CD4-positive, alpha-beta T cell treated with Interleukin-15 for 4 hours (primary cell): ENCODE data around the gene HSD17B10.
"Not testable (repeated sequence)": the region's sequence is repeated elsewhere in the genome, so short reads cannot be mapped to it uniquely, and the experiment has no call there.

Experiments
- DNase-seq: peaks from one replicate; pipeline ENCODE4 v3.0.0-alpha.2; 2020; ENCODE audit warnings: low spot score

The HSD17B10 gene

DNA sequence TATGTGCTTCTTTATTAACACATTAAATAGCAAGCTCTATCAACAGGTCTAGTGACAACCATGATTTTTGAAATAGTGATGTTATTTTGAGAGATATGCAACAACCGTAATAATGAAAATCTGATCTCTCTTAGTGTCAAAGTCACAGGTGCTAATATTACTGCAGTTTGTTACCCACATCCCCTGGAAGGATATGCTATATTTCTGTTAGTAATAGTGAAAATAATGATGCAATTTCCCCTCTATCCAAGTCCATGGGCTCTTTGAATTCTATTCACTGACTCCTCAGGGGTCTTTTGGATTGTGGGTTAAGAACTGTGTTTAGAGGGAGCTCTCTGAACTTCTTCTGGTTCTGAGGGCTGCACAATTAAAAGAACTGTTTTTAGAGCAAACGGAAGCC, 3.0 kb upstream of the HSD17B10 start:
- DNase-seq = no peak

DNA sequence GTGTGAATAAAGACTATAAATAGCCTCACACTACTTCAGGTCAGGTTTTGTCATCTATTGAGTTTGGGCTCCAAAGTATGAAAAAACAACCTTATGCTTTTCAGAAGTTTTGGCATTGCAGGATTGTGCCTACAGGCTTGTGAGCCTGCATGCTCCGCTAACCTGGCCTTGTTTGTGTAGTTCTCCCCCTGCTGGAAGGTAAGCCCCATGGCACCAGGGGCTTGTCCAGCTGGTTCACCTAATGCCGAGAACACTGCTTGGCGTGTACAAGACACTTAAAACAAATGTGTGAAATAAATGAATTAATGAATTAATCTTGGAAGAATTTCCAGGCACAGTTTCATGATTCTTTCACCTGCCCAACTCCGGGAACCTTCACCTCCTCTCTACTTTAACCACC, 1.8 kb upstream of the HSD17B10 start:
- DNase-seq = peak; percentile 75

DNA sequence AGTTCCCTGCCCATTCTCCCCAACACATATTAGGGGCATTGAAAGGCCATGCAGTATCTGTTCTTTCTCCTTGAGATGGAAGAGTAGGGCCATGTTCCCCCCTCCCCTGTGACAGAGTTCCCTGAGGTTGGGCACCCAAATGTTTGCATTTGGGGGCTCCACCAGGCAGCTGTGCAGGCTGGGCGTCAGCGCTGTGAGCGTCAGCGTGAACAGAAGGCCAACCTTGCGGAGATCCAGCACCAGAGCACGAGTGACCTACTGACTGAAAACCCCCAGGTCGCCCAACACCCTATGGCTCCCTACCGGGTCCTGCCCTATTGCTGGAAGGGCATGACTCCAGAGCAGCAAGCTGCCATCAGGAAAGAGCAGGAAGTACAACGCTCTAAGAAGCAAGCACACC, 3.9 kb downstream of the HSD17B10 start:
- DNase-seq = no peak

DNA sequence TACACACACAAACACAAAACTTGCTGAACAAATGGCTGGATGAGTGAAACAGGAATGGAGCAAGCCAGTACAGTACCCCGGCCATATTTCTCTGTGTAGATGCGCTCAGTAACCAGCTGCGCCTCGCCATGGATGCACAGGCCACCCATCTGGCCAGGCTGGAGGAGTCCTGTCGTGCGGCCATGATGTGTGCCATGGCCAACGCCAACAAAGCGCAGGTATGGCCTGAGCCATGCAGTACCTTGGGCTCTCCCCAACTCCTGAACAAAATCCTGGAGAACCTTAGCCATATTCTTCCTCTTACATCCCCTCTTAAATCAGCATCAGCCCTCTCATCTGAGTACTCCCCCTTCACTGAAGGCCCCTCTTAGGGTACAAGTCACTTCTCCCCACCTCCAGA, 4.4 kb downstream of the HSD17B10 start:
- no peak for DNase-seq

DNA sequence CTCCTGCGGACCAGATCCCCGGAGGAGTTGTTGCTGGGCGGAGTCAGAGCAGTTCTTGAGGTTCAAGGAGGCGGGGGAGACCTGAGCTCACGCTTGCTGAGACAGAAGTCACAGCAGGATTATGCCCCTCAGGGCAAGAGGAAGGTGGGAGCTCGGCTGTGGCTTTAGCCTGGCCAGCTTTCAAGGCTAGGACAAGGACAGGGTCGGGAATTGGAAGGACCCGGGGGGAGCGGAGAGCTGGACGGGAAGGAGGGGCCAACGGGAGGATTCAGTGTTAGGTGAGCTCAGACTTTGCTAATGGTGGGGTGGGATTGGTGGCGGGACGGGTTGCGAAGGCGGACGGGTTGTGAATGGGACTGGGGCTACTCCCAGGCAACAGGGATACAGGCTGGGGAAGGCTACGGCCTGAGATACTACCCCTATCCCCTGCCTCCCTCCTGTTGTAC, 11.3 kb downstream of the HSD17B10 start, which contains the start of gene RIBC1:
RIBC1 (plus strand) TSS at position 13 of the 446 bp plus-strand sequence. CDS start 3,404 bp downstream, outside the sequence.
- no peak for DNase-seq

DNA sequence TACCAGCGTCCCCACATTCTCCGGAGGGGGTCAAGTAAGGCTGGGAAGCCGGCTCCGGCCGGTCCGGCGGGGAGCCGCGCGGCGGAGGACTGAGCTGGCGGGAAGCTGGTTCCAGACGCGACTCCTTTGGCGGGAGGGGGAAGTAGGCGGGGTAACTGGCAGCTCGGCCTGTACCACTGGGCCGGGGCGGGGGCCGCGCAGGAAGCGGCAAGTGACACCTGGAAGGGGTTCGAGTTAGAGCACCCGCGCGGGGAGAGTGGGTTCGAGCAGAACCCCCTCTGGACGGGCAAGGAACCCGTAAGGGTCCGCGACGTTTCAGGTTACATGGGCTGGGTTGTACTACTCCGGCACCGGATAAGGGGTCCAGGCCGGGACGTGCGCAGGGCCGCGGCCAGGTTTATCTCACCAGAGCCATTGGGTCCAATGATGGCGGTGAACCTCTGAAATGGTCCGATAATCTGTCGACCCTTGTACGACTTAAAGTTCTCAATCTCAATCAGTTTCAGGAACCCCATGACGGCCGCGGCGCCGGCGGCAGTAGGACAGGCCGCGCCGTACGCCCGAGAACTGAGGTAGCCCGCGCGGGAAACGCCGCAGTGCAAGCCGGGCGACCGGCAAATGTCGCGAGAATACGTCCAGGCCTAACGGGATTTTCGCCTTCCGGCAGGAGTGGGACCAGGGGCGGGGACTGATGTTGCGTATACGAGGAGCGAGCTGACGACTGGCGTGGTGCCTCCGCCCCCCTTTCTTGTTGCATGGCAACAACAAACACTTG, 11.9 kb downstream of the HSD17B10 start, which contains the start of gene SMC1A:
SMC1A (minus strand) TSS at position 569 of the 775 bp plus-strand sequence; CDS start at position 515, 54 bp downstream.
- DNase-seq = peak; percentile 97

DNA sequence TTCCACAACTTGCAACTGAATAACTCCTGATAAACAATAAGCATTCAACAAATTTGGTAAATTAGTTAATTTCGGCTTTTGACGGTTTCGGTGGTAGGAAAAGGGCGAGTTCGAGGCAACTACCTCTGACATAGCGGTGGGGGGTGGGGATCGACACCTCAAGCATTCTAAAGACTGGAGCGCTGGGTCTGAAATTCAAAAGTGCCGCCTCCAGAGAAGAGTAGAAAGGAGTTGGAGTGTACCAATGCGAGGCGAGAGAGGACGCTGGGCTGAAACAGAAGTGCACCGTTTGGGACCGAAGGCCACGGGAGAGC, 12.4 kb downstream of the HSD17B10 start:
- DNase-seq = no peak

DNA sequence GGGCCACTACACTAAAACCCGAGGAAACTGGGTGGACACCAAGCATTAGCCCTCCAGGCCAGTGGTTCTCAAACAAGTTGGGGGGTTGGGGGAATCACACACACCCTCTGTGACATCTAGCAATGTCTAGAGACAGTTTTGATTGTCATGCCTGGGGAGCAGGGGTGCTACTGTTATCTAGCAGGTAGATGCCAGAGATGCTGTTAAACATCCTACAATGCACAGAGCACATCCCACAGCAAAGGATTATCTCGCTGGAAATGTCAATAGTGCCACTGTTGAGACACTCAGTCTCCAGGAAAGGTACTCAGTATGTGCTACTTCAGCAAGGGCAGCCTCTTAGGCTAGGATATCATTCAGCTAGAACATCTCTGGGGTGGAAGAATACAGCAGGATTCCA, 13.0 kb downstream of the HSD17B10 start:
- no peak for DNase-seq

DNA sequence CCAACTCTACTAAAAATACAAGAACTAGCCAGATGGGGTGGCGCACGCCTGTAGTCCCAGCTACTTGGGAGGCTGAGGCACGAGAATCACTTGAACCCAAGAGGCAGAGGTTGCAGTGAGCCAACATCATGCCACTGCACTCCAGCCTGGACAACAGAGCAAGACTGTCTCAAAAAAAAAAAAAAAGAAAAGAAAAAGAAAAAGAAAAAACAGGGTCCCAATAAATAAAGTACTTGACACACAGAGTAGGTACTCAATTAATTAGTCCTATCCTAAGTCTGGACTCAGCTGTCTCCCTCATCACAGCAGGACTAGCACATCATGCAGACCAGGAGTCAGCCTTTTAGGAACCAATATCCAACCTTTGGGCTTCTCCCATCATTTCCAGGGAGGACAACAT, 13.8 kb downstream of the HSD17B10 start:
- DNase-seq = not testable (repeated sequence)

DNA sequence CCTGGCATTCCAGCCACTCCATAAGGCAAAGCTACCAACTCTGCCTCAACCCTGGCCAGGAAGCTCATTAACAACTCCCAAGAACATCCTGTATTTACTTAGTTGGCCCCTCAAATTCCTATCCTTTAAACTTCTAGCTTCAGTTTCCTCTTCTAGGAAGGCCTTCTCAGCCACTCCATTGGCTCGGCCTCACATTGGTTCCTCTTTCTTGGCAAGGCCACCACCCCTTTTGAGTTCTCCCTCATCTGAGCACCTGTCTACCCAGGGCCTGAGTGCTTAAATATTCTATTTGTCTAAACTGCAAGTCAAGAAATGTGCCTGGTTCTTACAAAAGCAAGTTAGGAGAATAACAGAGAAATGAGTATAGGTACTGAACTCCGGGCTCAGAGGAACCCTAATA, 21.7 kb downstream of the HSD17B10 start:
- no peak for DNase-seq

DNA sequence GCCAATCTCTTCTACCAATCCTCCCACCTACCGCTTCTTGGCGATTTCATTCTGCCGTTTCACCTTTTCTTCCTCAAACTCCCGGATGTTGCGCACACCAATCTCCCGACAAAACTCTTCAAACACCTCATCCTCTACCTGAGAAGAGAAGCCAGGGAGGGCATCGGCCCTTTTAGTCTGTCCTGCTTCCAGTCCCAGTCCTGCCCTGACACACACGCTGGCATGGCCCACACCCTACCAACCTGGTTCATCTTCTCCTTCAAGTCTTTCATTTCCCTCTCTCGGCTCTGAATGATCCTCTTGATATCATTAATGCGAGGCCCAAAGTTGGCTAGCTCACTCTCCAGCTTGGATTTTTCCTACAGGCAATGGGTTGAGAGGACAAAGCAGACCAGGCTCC, 30.6 kb downstream of the HSD17B10 start:
- no peak for DNase-seq

DNA sequence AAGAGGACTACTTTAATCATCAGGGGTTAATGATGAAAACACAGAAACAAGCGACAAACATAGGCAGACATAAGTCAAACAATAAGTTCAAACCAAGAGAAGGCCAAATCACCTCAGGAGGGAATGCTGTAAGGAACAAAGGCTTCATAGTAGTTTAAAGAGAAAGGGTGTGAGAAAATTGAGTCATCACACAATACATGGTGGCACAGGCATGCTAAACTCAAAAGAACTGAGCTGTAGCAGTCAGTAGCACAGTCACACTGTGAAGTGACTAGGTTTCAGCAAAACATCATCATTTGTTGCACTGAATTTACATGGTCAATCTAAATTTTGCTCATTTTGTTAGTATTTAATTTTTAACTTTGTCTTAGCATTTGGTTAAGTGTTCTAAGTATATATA, 36.0 kb downstream of the HSD17B10 start:
- no peak for DNase-seq

DNA sequence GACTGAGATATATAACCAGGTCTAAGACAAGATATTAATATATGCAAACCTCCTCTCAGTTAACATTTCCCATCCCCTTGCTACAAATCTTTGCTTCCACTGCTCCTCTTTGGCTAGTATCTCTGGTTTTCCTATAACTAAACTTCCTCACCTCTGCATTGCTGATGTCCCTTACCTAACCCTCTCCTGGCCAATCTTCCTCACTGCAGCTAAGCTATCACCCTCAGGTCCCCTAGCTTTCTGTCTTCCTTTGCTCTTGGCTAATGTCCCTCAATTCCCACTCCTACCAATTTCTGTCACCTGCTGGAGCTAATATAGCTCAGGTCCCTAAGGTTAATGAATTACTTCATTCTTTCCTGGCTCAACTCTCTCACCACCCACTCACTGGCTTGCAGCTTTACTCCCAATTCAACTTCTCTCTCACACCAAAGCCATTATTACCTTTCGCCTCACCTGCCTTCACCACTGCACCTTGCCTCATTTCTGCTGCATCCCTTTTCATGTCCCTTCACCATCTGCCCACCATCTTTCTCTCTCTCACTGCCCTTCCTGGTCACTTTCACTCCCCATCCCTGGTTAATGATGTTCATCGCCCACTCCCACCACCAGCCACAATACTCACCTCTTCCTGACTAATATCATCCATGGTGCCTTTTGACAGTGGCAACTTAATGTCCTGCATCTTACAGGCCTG, 38.4 kb downstream of the HSD17B10 start:
- no peak for DNase-seq

DNA sequence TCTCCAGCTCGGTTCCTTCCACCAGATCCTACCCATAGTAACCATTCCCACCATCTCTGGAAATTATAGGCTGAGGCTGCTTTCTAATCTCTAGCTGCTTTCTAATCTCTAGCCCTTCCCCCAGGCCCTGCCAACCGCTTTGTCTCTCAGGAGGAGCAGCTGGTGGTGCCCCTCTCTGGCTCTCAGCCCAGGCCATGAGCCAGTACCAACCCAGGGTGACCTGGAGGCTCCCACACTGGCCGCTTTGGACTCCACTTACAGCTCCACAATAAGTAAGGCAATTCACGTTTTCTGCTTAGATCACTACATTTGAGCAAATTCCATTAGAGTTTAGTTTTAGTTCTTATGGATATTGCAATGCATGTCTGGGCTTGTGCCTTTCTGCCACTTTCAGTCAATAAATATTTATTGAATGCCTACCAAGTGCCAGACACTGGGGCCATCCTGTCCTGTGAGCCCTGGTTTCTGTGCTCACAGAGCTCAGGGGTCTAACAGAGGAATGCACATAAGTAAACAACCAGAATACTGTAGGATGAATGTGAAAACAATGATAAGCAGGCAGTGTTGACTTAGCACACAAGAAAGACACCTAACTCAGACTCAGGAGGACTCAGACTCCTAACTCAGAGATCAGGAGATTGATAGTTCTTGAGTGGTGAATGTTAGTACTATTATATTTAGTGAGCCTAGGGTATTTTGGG, 50.6 kb downstream of the HSD17B10 start:
- DNase-seq = no peak
